Measurements from ENCODE around the gene RNF223. TPM values are rescaled to one million over a fixed set of nuclear protein-coding genes. Genes with fewer than 3 reads are reported as not detected.

The RNF223 gene
- total and polyA plus RNA-seq, 2 donors (not counting 3 experiments of a cell fraction or from before 2014, with no cell fraction given): not detected

- BruUV-seq (replicated peaks): no TSS peak
- CTCF ChIA-PET: interaction anchor here (6.9 kb wide), 1 partner anchor 175 kb away, joined by 286 read pairs; no protein-coding TSS in a partner anchor
- intact Hi-C loops (cut with micrococcal nuclease): loop anchor here (2.0 to 5.0 kb wide), 5 partner anchors 38 to 132 kb away; no protein-coding TSS in a partner anchor
- Histone ChIP-seq H2AFZ (ENCODE audit: low read depth, low read length) (peak overlapping the region; percentile 35), H3K36me3 (ENCODE audit: control insufficient read depth in 2 of 2, extremely low read depth in 1 of 2, insufficient read depth in 2 of 2, low read length in 2 of 2) (no peaks in the 10 kb centered on the region), H3K27ac (ENCODE audit: insufficient read depth, low read depth, low read length) (no peak overlapping the region), H3K9ac (replicated peaks; ENCODE audit: extremely low read depth, insufficient read depth, low read length) (no peak overlapping the region), H3K4me3 (replicated peaks in 1 of 3; ENCODE audit: insufficient read depth in 1 of 3, low read depth in 1 of 3, low read length in 3 of 3) (peak overlapping the region in 2 of 3 experiments; percentile 9 to 38), H3K79me2 (ENCODE audit: control insufficient read depth, insufficient read depth, low read length) (peaks cover 2% of the 10 kb centered on the region), H3K9me3 (replicated peaks; ENCODE audit: control insufficient read depth, insufficient read depth, low read length) (no peaks in the 10 kb centered on the region), H3K9me1 (replicated peaks; ENCODE audit: control insufficient read depth, extremely low read depth, insufficient read depth, low read length) (no peaks in the 10 kb centered on the region), H3K27me3 (ENCODE audit: control insufficient read depth in 2 of 2, insufficient read depth in 2 of 2, low read length in 2 of 2) (peaks cover 0 to 2% of the 10 kb centered on the region in 2 experiments), H3K4me1 (ENCODE audit: control insufficient read depth, extremely low read depth, insufficient read depth, low read length) (no peaks in the 10 kb centered on the region), H3K4me2 (ENCODE audit: insufficient read depth, low read length) (peak overlapping the region; percentile 73), H4K20me1 (replicated peaks; ENCODE audit: control insufficient read depth, extremely low read depth, insufficient read depth, low read length) (no peaks in the 10 kb centered on the region)
- TF ChIP-seq MYC (IDR thresholded peaks at IDR 0.05; ENCODE audit: low read depth, low read length) (no peak), POLR2AphosphoS5 (IDR thresholded peaks at IDR 0.05; ENCODE audit: insufficient read depth, low read depth, low read length) (no peak), JUN (IDR thresholded peaks at IDR 0.05; ENCODE audit: borderline replicate concordance, insufficient read depth, insufficient read length, low read depth) (no peak), FOS (IDR thresholded peaks at IDR 0.05; ENCODE audit: borderline replicate concordance, insufficient read depth, low read length) (no peak), EZH2 (IDR thresholded peaks at IDR 0.05; ENCODE audit: borderline replicate concordance, low read depth, low read length, severe bottlenecking) (no peak), GATA2 (IDR thresholded peaks at IDR 0.05; ENCODE audit: insufficient read depth, insufficient read length, low read depth, low read length) (no peak), POLR2A (IDR thresholded peaks at IDR 0.05; ENCODE audit: low read depth, low read length) (no peak)
- TF ChIP-seq, protein P1, sequence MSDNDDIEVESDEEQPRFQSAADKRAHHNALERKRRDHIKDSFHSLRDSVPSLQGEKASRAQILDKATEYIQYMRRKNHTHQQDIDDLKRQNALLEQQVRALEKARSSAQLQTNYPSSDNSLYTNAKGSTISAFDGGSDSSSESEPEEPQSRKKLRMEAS (IDR thresholded peaks at IDR 0.05; ENCODE audit: insufficient read depth, insufficient read length): no peak
- TF ChIP-seq, protein P2, sequence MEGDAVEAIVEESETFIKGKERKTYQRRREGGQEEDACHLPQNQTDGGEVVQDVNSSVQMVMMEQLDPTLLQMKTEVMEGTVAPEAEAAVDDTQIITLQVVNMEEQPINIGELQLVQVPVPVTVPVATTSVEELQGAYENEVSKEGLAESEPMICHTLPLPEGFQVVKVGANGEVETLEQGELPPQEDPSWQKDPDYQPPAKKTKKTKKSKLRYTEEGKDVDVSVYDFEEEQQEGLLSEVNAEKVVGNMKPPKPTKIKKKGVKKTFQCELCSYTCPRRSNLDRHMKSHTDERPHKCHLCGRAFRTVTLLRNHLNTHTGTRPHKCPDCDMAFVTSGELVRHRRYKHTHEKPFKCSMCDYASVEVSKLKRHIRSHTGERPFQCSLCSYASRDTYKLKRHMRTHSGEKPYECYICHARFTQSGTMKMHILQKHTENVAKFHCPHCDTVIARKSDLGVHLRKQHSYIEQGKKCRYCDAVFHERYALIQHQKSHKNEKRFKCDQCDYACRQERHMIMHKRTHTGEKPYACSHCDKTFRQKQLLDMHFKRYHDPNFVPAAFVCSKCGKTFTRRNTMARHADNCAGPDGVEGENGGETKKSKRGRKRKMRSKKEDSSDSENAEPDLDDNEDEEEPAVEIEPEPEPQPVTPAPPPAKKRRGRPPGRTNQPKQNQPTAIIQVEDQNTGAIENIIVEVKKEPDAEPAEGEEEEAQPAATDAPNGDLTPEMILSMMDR (IDR thresholded peaks at IDR 0.05; ENCODE audit: extremely low read depth in 1 of 2, insufficient read depth in 1 of 2, low read depth in 1 of 2, low read length in 2 of 2): no peak
- no peak for FAIRE-seq
- POLR2A ChIA-PET: no interaction called here
- dilution Hi-C loops (cut with MboI; ENCODE audit: extremely low pct_ligation_motif_present, low sequenced_read_pairs): no loop called here
- DNase-seq (ENCODE audit: low read depth, low spot score): peak; percentile 9
Observed at GRCh38 chr1:1116701-1117468, 42.8 kb upstream of the RNF223 start.
